ENCODE results near the gene TBC1D4.

TBC1D4 gene

GRCh38 chr13:75347457-75347856 lies 134.5 kb downstream of the TBC1D4 start:
- no peak for TF ChIP-seq CTCF (IDR thresholded peaks at IDR 0.05; ENCODE audit: low read depth, low read length)
- H3K4me3 ChIP-seq (ENCODE audit: low read depth, low read length), result no peak overlapping the region

- no peak for TF ChIP-seq CTCF (IDR thresholded peaks at IDR 0.05; ENCODE audit: low read depth, low read length)
- H3K4me3 ChIP-seq (ENCODE audit: low read depth, low read length), result no peak overlapping the region
Observed at GRCh38 chr13:75345193-75345592, 136.8 kb downstream of the TBC1D4 start.

GRCh38 chr13:75341028-75341427 lies 140.9 kb downstream of the TBC1D4 start:
- H3K4me3 ChIP-seq (ENCODE audit: low read depth, low read length), result no peak overlapping the region
- TF ChIP-seq CTCF (IDR thresholded peaks at IDR 0.05; ENCODE audit: low read depth, low read length), result no peak

GRCh38 chr13:75339635-75340374 lies 142.2 kb downstream of the TBC1D4 start:
- TF ChIP-seq CTCF (IDR thresholded peaks at IDR 0.05; ENCODE audit: low read depth, low read length), result no peak
- no peak overlapping the region for H3K4me3 ChIP-seq (ENCODE audit: low read depth, low read length)

- TF ChIP-seq CTCF (IDR thresholded peaks at IDR 0.05; ENCODE audit: low read depth, low read length), result no peak
- no peak overlapping the region for H3K4me3 ChIP-seq (ENCODE audit: low read depth, low read length)
Observed at GRCh38 chr13:75334634-75335447, 147.1 kb downstream of the TBC1D4 start.

- no peak for TF ChIP-seq CTCF (IDR thresholded peaks at IDR 0.05; ENCODE audit: low read depth, low read length)
Observed at GRCh38 chr13:75333103-75333502, 148.9 kb downstream of the TBC1D4 start.

GRCh38 chr13:75331792-75332349 lies 150.1 kb downstream of the TBC1D4 start:
- TF ChIP-seq CTCF (IDR thresholded peaks at IDR 0.05; ENCODE audit: low read depth, low read length), result no peak
- no peak overlapping the region for H3K4me3 ChIP-seq (ENCODE audit: low read depth, low read length)

More at GRCh38 chr13:75333103-75333502, 148.9 kb downstream of the TBC1D4 start:
- H3K4me3 ChIP-seq (ENCODE audit: low read depth, low read length), result no peak overlapping the region

Measured in WI38 (cell line).